Mucosa of descending colon (tissue), 3 donors: ENCODE results near the gene UBL4B. TPM values are rescaled to one million over a fixed set of nuclear protein-coding genes. Genes with fewer than 3 reads are reported as not detected.

Experiments used
- ATAC-seq: fragments of 200-7000 bp; cut with Tn5 transposase; one replicate; pipeline ENCODE4 v1.9.1; 2020; ENCODE audit warnings: mild to moderate bottlenecking, moderate library complexity
- DNase-seq, 3 donors: peaks; one replicate each; pipeline ENCODE4 v3.0.0-alpha.2; 2020
- H3K36me3 ChIP-seq: fragments of 200-600 bp; one replicate; pipeline ENCODE4 v1.8.0; 2021; ENCODE audit warnings: low read depth, mild to moderate bottlenecking
- H3K4me1 ChIP-seq: fragments of 200-600 bp; one replicate; pipeline ENCODE4 v1.8.0; 2021; ENCODE audit warnings: low read depth, mild to moderate bottlenecking
- H3K4me3 ChIP-seq: fragments of 200-600 bp; one replicate; pipeline ENCODE4 v1.8.0; 2021; ENCODE audit warnings: mild to moderate bottlenecking
- H3K9me3 ChIP-seq: fragments of 200-600 bp; one replicate; pipeline ENCODE4 v1.8.0; 2021; ENCODE audit warnings: mild to moderate bottlenecking
- CTCF ChIP-seq: fragments of 200-600 bp; IDR thresholded peaks from one replicate; pipeline ENCODE4 v1.8.0; 2022; ENCODE audit warnings: antibody characterized with exemption, mild to moderate bottlenecking
- intact Hi-C, 2 donors: fragments of 100-400 bp; cut with DNase I in 1 of 2; cut with micrococcal nuclease in 1 of 2; formaldehyde crosslinking; loops; one replicate each; pipeline versions ENCODE4 v1.11.0 to v1.11.1; 2022; cut with DNase I, micrococcal nuclease
- long read RNA-seq, 2 donors: library from polyadenylated mRNA; unstranded; transcript quantifications; one replicate each; pipeline ENCODE4 v2.0.0, GENCODE V29; 2019 to 2021
- total RNA-seq, 3 donors: library from RNA; stranded (reverse); fragmentation: NEBNext Ultra II Directional in 2 of 3; extraction: Animal tissue kit (Norgen Biotek cat#: 25700) in 2 of 3; gene quantifications; one replicate each; pipeline versions ENCODE4 v1.2.1 to v1.2.4, GENCODE V29; 2021 to 2023
- donor health status: DM: no; HTN: no; CAD: no; lungs with moderate emphysema.
- donor health status: DM: no; HTN: no; CAD: no.
- donor health status: DM: no; HTN: yes; CAD: no.

Gene UBL4B, protein sequence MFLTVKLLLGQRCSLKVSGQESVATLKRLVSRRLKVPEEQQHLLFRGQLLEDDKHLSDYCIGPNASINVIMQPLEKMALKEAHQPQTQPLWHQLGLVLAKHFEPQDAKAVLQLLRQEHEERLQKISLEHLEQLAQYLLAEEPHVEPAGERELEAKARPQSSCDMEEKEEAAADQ
- not detected for total RNA-seq
- long read RNA-seq, donor 1, result 0 reads
- long read RNA-seq, donor 2, result 0 reads

GRCh38 chr1:110112143-110112542 lies at the start of gene UBL4B:
UBL4B (plus strand) TSS chr1:110112443; CDS start chr1:110112535, 92 bp downstream.
- no peak for TF ChIP-seq CTCF
- no peak within 1 kb of the TSS for H3K4me3 ChIP-seq
- ATAC-seq (no peak), DNase-seq (no peak)
- H3K9me3 ChIP-seq, result no peaks in the 10 kb centered on the region
- H3K36me3 ChIP-seq, result no peaks in the 10 kb centered on the region
- no peaks in the 10 kb centered on the region for H3K4me1 ChIP-seq
- intact Hi-C loops, result no loop called here

GRCh38 chr1:110062612-110063011 lies 49.6 kb upstream of the UBL4B start:
- Histone ChIP-seq H3K9me3 (no peaks in the 10 kb centered on the region), H3K4me3 (no peak overlapping the region), H3K36me3 (no peaks in the 10 kb centered on the region), H3K4me1 (no peaks in the 10 kb centered on the region)
- DNase-seq (no peak), ATAC-seq (no peak)
- no peak for TF ChIP-seq CTCF
- intact Hi-C loops, result no loop called here

DNA sequence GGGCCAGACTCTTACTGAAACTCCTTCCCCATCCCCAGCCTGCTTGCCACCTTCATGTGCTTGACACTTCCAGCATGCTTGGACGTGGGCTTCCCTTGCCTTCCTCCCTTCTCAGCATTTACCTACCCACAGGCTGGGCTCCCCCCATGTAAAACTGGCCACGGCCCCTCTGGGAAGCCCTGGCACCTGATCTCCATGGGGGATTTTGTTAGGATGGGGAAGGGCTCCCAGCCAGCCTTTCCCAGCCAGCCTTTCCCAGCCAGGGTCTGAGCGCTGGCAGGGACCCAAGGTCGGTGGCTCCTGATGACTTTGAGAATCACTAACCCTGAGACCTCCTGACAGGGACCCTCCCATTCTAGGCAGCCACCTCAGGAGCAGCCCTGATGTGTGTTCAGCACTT lies 48.5 kb upstream of the UBL4B start:
- TF ChIP-seq CTCF, result no peak
- Histone ChIP-seq H3K4me1 (peaks cover 9% of the 10 kb centered on the region), H3K36me3 (no peaks in the 10 kb centered on the region), H3K4me3 (no peak overlapping the region), H3K9me3 (no peaks in the 10 kb centered on the region)
- intact Hi-C loops, result no loop called here
- no peak for DNase-seq
- ATAC-seq, result no peak

GRCh38 chr1:110064576-110065337 lies 47.5 kb upstream of the UBL4B start:
- Histone ChIP-seq H3K4me1 (peaks cover 19% of the 10 kb centered on the region), H3K36me3 (no peaks in the 10 kb centered on the region), H3K9me3 (no peaks in the 10 kb centered on the region), H3K4me3 (no peak overlapping the region)
- DNase-seq (no peak), ATAC-seq (no peak)
- intact Hi-C loops, result no loop called here
- no peak for TF ChIP-seq CTCF

DNA sequence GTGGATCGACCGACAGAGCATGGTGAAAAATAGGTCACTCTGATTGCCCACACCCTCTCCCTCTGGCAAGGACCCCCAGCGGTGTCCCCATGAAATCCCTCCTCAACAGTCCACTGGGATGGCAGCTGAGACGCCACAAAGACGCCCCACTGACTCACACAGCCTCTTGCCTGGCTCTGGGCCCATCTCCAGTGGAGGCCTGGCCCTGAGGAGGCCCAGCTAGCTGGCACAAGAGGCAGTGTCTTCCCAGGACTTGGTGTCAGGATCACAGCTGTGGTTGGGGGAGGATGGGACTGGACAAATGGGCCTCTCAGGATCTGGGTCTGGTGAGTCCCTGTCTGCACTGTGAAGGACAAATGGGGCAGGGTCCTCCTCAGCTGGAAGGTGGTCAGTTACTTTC lies 46.4 kb upstream of the UBL4B start:
- DNase-seq (no peak), ATAC-seq (no peak)
- intact Hi-C loops, result no loop called here
- Histone ChIP-seq H3K4me1 (peaks cover 26% of the 10 kb centered on the region), H3K36me3 (no peaks in the 10 kb centered on the region), H3K4me3 (no peak overlapping the region), H3K9me3 (no peaks in the 10 kb centered on the region)
- no peak for TF ChIP-seq CTCF
